Breast epithelium (tissue), 4 donors: ENCODE results near the gene KCNH4. TPM values are rescaled to one million over a fixed set of nuclear protein-coding genes. Genes with fewer than 3 reads are reported as not detected.

ENCODE experiments used
- DNase-seq, 2 donors: peaks; one replicate each; pipeline ENCODE4 v3.0.0-alpha.2; 2019; ENCODE audit warnings: low spot score in 2 of 2
- H3K27ac ChIP-seq, 2 donors: fragments of 200-600 bp; sonication (generic) in 1 of 2; one replicate each; pipeline ENCODE4 v1.5.1; 2016 to 2019; ENCODE audit warnings: mild to moderate bottlenecking in 1 of 2
- H3K27me3 ChIP-seq, 2 donors: fragments of 200-600 bp; sonication (generic) in 1 of 2; one replicate each; pipeline versions ENCODE4 v1.5.1 to v1.6.0; 2017 to 2019; ENCODE audit warnings: control low read depth in 1 of 2, mild to moderate bottlenecking in 1 of 2
- H3K36me3 ChIP-seq: fragments of 200-600 bp; one replicate; pipeline ENCODE4 v1.5.1; 2019
- H3K4me1 ChIP-seq, 2 donors: fragments of 200-600 bp; sonication (generic); one replicate each; pipeline ENCODE4 v1.5.1; 2016 to 2019; ENCODE audit warnings: control low read depth in 1 of 2
- H3K4me3 ChIP-seq, 3 donors: fragments of 200-600 bp; sonication (generic); 1 replicate in 2 of 3; 2 replicates in 1 of 3; pipeline ENCODE4 v1.5.1; 2016 to 2019; ENCODE audit warnings: mild to moderate bottlenecking in 3 of 3, moderate library complexity in 2 of 3
- H3K9me3 ChIP-seq, 2 donors: fragments of 200-600 bp; sonication (generic) in 1 of 2; one replicate each; pipeline ENCODE4 v1.5.1; 2016 to 2019; ENCODE audit warnings: control low read depth in 1 of 2
- POLR2A ChIP-seq: fragments of 450-650 bp; IDR thresholded peaks from one replicate; pipeline ENCODE4 v1.6.1; 2016; ENCODE audit warnings: antibody characterized with exemption, mild to moderate bottlenecking, moderate library complexity
- POLR2AphosphoS5 ChIP-seq, 3 donors: sonication (generic); formaldehyde crosslinking; IDR thresholded peaks; one replicate each; pipeline ENCODE4 v1.6.1; 2017; ENCODE audit warnings: antibody characterized with exemption in 3 of 3
- intact Hi-C: fragments of 100-400 bp; cut with DNase I; formaldehyde crosslinking; loops from one replicate; pipeline ENCODE4 v1.15.1; 2023; ENCODE audit warnings: low total_unique reads
- total RNA-seq, 3 donors: library from RNA; depleted of rRNA; stranded (reverse); fragments of >200 nt; gene quantifications; one replicate each; pipeline ENCODE4 v1.1.0, GENCODE V29; 2016
- TF ChIP-seq, protein P1 (sequence below), 3 donors: fragments of 450-650 bp; IDR thresholded peaks; one replicate each; pipeline ENCODE4 v1.5.1; 2016 to 2017; ENCODE audit warnings: antibody characterized with exemption in 3 of 3, mild to moderate bottlenecking in 3 of 3, moderate library complexity in 3 of 3

KCNH4 gene
- total RNA-seq, 3 donors from 2014 or later: under 0.01 TPM; not detected in 2

DNA sequence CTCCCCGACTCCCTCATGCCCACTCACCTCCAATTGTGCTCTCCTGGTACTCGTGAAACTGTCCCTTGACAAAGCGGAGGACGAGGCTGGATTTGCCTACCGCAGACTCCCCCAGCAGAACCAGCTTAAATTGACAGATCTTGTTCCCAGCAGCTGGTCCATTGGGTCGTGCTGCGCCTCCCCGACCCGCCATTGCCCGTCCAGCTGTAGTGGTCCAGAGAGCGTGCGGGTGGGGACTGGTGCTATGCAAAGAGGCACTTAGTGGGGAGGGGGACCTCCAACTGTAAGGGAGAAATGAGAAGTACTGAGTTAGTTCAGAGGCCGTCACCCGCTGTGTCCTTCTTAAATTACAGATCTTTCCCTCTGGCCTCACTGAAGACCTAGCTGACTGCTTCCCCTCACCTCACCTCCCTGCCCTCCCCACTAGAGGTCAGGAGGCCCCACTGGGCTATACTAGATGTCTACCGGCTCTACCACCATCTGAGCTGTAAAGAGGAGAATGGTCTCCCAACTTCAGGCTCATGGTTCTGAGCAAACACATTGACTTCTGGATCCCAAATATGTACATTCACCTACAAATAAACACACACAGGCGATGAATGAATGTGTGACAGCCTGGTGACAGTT lies 50.5 kb downstream of the KCNH4 start:
- no peak for TF ChIP-seq POLR2A
- TF ChIP-seq POLR2AphosphoS5 (IDR thresholded peaks at IDR 0.05): no peak
- TF ChIP-seq, protein P1, sequence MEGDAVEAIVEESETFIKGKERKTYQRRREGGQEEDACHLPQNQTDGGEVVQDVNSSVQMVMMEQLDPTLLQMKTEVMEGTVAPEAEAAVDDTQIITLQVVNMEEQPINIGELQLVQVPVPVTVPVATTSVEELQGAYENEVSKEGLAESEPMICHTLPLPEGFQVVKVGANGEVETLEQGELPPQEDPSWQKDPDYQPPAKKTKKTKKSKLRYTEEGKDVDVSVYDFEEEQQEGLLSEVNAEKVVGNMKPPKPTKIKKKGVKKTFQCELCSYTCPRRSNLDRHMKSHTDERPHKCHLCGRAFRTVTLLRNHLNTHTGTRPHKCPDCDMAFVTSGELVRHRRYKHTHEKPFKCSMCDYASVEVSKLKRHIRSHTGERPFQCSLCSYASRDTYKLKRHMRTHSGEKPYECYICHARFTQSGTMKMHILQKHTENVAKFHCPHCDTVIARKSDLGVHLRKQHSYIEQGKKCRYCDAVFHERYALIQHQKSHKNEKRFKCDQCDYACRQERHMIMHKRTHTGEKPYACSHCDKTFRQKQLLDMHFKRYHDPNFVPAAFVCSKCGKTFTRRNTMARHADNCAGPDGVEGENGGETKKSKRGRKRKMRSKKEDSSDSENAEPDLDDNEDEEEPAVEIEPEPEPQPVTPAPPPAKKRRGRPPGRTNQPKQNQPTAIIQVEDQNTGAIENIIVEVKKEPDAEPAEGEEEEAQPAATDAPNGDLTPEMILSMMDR (IDR thresholded peaks at IDR 0.05): no peak
- no peaks in the 10 kb centered on the region for H3K27me3 ChIP-seq
- H3K36me3 ChIP-seq: peaks cover 8% of the 10 kb centered on the region
- no peaks in the 10 kb centered on the region for H3K9me3 ChIP-seq
- H3K4me1 ChIP-seq: peaks cover 0 to 10% of the 10 kb centered on the region in 2 donors
- intact Hi-C loops: no loop called here
- H3K27ac ChIP-seq: peak overlapping the region; percentile 62 to 80
- no peak overlapping the region for H3K4me3 ChIP-seq
- DNase-seq: no peak

DNA sequence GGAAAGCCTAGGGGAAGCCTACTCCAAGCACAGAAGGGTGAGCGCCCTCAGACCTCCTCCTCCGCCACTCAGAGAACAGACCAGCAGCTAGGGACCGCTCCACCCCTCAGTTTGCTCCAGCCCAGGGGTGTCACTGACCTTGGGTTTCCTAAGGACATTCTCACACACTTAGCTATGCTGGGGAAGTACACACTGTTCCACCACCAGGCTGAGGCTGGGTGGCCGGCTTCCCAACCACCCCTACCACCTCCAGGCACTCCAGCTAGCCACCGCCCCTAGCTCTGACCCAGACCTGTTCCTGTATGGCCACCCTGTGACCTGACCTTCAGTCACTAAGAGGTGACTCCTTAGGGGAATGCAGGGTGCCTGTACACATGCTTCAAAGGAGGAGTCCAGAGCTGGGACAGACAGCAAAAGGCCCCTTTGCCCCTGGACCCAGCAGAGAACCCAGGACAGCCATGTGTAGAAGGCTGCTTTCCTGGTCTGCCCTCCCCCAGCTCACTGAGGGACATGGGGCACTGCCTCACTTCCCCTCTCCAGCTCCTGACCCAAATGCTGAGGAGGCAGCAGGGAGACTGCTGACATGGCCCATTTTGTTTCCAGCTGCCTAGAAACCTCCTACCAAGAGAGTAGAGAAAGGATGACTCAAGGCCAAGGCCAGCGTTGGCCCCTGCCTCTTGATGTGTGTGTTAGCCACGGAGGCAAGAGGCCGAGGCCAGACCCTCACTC lies 51.7 kb downstream of the KCNH4 start:
- intact Hi-C loops: no loop called here
- H3K27ac ChIP-seq: peak overlapping the region; percentile 51 to 80
- H3K4me3 ChIP-seq: no peak overlapping the region
- peaks cover 0 to 8% of the 10 kb centered on the region in 2 donors for H3K4me1 ChIP-seq
- H3K9me3 ChIP-seq: no peaks in the 10 kb centered on the region
- no peak for DNase-seq
- H3K36me3 ChIP-seq: peaks cover 8% of the 10 kb centered on the region
- TF ChIP-seq POLR2AphosphoS5 (IDR thresholded peaks at IDR 0.05): no peak
- TF ChIP-seq POLR2A: no peak
- TF ChIP-seq, protein P1 (IDR thresholded peaks at IDR 0.05): no peak
- no peaks in the 10 kb centered on the region for H3K27me3 ChIP-seq

DNA sequence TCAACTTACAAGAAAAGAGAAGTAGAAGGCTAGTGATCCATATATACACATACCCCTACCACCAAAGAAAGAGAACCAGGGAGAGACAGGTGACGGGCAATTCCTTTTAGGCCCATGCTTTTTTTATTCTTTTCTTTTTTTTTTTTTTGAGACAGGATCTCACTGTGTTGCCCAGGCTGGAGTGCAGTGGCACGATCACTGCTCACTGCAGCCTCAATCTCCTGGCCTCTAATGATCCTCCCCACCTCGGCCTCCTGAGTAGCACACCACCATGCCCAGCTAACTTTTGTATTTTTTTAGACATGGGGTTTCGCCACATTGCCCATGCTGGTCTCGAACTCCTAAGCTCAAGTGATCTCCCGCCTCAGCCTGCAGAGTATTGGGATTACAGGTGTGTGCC lies 53.5 kb downstream of the KCNH4 start:
- H3K36me3 ChIP-seq: peaks cover 8% of the 10 kb centered on the region
- H3K4me3 ChIP-seq: no peak overlapping the region
- H3K27ac ChIP-seq: no peak overlapping the region
- H3K4me1 ChIP-seq: no peaks in the 10 kb centered on the region
- no peak for TF ChIP-seq POLR2AphosphoS5 (IDR thresholded peaks at IDR 0.05)
- TF ChIP-seq POLR2A: no peak
- TF ChIP-seq, protein P1 (IDR thresholded peaks at IDR 0.05): no peak
- H3K9me3 ChIP-seq: no peaks in the 10 kb centered on the region
- DNase-seq: no peak
- no peaks in the 10 kb centered on the region for H3K27me3 ChIP-seq
- intact Hi-C loops: no loop called here

DNA sequence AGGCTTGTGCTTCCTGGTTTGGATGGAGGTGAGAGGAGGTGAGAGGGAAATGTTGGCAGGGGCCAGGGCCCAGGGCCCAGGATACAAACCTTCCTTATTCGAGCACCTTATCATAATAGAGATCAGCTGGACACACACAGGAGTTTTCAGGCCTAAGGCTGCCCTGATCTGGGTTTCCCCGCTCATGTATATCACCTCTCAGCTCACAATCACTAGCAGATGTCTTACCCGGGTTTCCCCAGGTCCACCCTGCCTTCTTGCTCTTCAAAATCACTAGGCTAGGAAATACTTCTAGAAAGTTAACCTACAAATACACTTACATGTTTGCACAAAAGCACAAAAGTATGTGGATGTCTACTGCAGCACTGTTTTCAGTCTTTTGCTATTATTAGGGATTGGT lies 54.1 kb downstream of the KCNH4 start:
- Histone ChIP-seq H3K4me3 (no peak overlapping the region), H3K27ac (no peak overlapping the region), H3K9me3 (no peaks in the 10 kb centered on the region), H3K36me3 (peaks cover 8% of the 10 kb centered on the region), H3K27me3 (no peaks in the 10 kb centered on the region), H3K4me1 (no peaks in the 10 kb centered on the region)
- intact Hi-C loops: no loop called here
- no peak for DNase-seq
- TF ChIP-seq, protein P1 (IDR thresholded peaks at IDR 0.05): no peak
- TF ChIP-seq POLR2AphosphoS5 (IDR thresholded peaks at IDR 0.05) (no peak), POLR2A (no peak)

DNA sequence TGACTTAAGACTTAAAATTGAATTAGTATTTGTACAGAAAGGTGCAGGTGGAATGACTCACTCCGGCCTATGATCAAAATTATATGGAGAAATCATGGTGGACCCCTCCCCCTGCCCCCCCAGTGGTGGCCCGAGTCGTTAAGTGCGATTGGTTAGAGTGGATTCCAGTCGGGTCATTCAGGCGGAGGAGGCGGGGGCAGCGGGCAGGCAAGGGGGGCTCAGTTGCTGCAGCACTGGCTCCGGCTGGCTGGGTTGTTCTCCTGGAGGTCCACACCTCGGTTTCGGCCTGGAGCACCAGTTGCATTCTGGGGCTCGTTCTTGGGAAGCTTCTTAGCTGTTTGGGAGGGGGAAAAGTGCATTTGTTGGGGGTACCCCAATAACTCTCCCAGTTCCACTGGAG lies 55.4 kb downstream of the KCNH4 start:
- Histone ChIP-seq H3K27ac (no peak overlapping the region), H3K4me3 (no peak overlapping the region), H3K36me3 (peaks cover 8% of the 10 kb centered on the region), H3K9me3 (no peaks in the 10 kb centered on the region), H3K27me3 (no peaks in the 10 kb centered on the region), H3K4me1 (peaks cover 0 to 4% of the 10 kb centered on the region in 2 donors)
- TF ChIP-seq POLR2AphosphoS5 (IDR thresholded peaks at IDR 0.05) (no peak), POLR2A (no peak)
- TF ChIP-seq, protein P1 (IDR thresholded peaks at IDR 0.05): no peak
- no peak for DNase-seq
- intact Hi-C loops: no loop called here
